Articular chondrocyte of knee joint (primary cell): ENCODE results near the gene ERVFRD-1. TPM values are rescaled to one million over a fixed set of nuclear protein-coding genes. Genes with fewer than 3 reads are reported as not detected.

Experiments used
- small RNA-seq: library from RNA; depleted of rRNA; stranded (forward); fragments of <200 nt; gene quantifications from one replicate; pipeline ENCODE3, GENCODE V24; 2012
- total RNA-seq: library from RNA; depleted of rRNA; stranded (reverse); fragments of >200 nt; gene quantifications from 2 replicates; pipeline ENCODE4 v1.2.3, GENCODE V29; 2012

The ERVFRD-1 gene, protein sequence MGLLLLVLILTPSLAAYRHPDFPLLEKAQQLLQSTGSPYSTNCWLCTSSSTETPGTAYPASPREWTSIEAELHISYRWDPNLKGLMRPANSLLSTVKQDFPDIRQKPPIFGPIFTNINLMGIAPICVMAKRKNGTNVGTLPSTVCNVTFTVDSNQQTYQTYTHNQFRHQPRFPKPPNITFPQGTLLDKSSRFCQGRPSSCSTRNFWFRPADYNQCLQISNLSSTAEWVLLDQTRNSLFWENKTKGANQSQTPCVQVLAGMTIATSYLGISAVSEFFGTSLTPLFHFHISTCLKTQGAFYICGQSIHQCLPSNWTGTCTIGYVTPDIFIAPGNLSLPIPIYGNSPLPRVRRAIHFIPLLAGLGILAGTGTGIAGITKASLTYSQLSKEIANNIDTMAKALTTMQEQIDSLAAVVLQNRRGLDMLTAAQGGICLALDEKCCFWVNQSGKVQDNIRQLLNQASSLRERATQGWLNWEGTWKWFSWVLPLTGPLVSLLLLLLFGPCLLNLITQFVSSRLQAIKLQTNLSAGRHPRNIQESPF
- total RNA-seq: not detected in 2 replicates

DNA sequence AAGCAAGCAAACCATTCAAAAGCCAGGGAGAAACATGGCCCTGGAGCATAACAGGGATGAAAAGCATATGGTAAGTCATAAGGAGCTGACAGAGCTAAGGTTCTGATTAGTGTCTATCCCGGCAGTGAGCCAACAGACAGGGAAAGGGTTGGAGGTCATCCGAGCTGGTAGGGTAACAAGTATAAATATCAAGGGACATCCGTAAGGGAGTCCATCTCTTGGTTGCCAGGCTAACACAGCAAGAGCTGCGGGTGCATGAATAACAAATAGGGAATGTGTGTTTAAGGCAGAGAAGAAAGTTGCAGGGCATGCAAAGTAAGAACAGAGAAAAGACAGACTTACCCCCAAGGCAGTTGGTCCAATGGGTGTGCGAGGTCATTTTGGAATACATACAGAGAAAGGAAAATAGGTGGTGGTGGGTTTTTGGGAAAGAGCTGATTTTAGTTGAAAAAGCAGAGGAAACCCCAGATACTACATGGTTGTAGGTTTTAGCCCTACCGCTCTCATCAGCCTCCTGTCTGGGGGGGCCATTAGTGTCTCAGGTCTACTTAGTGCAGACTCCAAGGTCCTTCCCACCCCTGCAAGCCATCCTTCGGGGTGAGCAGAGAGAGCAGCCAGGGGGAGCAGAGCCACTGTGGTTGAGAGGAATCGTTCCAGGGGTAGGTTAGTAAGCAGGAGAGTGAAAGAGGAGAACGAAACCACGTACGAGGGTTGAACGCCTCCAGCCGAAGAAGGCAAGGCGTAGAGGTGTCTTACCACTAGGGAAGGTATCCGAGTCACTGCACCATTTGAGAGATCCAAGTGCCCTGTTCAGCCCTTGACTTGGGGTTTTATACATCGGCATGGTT lies at the start of gene ERVFRD-1:
ERVFRD-1 (minus strand) TSS at position 805 of the 848 bp plus-strand sequence. CDS start 6,415 bp downstream, outside the sequence.

DNA sequence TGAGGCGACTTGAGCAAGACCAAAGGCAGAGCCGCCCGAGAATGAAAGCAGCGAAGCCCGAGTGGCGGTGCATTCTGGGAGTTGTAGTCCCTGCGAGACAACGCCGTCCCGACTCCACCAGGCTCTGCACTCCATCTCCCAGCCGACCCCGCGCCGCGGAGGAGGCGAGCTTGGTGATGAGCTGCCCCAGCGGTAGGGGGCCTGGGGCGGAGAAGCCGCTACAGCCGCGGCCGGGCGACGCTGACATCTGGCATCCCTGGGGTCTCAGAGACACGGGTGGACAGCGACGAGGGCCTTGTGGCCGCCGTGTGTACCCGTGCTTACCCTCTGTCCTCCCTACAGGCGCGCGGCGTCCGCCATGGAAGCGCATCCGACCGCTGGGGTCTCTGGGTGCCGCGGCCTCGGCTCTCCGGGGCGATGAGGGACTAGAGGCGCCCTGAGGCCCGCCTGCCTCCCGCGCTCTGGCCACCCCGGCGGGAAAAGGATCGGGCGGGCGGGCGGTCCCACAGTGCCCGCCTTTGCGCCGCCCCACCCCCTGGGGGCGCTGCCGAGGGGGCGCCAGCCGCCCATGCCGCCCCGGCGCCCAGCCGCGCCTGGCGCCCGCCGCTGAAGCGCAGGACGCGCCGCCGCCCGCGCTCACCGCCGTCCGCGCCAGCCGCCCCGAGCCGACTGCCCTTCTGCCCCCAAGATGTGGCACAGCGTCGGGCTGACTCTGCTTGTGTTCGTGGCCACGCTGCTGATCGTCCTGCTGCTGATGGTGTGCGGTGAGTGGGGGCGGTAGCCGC lies 17.7 kb downstream of the ERVFRD-1 start, which contains the start of gene SMIM13:
SMIM13 (plus strand) TSS at position 209 of the 785 bp plus-strand sequence; CDS start at position 689, 480 bp downstream.

Small RNAs within 50 kb of the gene (small RNA-seq; reads per million reads assigned to genes)
- gene AL136139.1: not detected

Other genes with a start within 250 kb of the ERVFRD-1 start
- gene GCM2, start 229.7 kb downstream of the ERVFRD-1 start, total RNA-seq: not detected in 2 replicates
- gene SYCP2L, start 224.7 kb downstream of the ERVFRD-1 start, total RNA-seq: 0.13 and 0.43 TPM in 2 replicates
- 0.13 and 0.22 TPM in 2 replicates for gene ELOVL2, start 67.4 kb downstream of the ERVFRD-1 start, total RNA-seq
- gene SMIM13, start 17.9 kb downstream of the ERVFRD-1 start, total RNA-seq: 5.5 and 6.2 TPM in 2 replicates
- gene NEDD9, start 120.9 kb upstream of the ERVFRD-1 start, total RNA-seq: 2.6 and 3.4 TPM in 2 replicates